Body of pancreas (tissue), 4 donors: Measurements from ENCODE around the gene AKAP13. TPM values are rescaled to one million over a fixed set of nuclear protein-coding genes. Genes with fewer than 3 reads are reported as not detected.

Experiments
- ATAC-seq: fragments of 150-250 bp; one replicate; pipeline ENCODE4 v1.9.1; 2016
- DNase-seq, 4 donors: peaks; one replicate each; pipeline ENCODE4 v3.0.0-alpha.2; 2019
- H3K27ac ChIP-seq, 4 donors: fragments of 200-600 bp; sonication (generic); 1 replicate in 3 of 4; 2 replicates in 1 of 4; pipeline versions ENCODE4 v1.5.1 to v1.6.1; 2016 to 2019; ENCODE audit warnings: mild to moderate bottlenecking in 1 of 4, mixed read lengths in 1 of 4, moderate library complexity in 1 of 4
- H3K27me3 ChIP-seq, 2 donors: fragments of 200-600 bp; sonication (generic); one replicate each; pipeline ENCODE4 v1.6.0; 2016; ENCODE audit warnings: mild to moderate bottlenecking in 1 of 2
- H3K36me3 ChIP-seq, 2 donors: fragments of 200-600 bp; sonication (generic); replicated peaks in 1 of 2; 2 replicates each; pipeline ENCODE4 v1.5.1; 2016; ENCODE audit warnings: low read depth in 2 of 2; ENCODE audit not compliant: insufficient read depth in 1 of 2
- H3K4me1 ChIP-seq: fragments of 200-600 bp; sonication (generic); one replicate; pipeline ENCODE4 v1.6.0; 2016
- H3K4me3 ChIP-seq, 2 donors: fragments of 200-600 bp; sonication (generic); 1 replicate in 1 of 2; 2 replicates in 1 of 2; pipeline ENCODE4 v1.5.1; 2016 to 2019
- H3K9me3 ChIP-seq, 3 donors: fragments of 200-600 bp; sonication (generic); 1 replicate in 2 of 3; 2 replicates in 1 of 3; pipeline ENCODE4 v1.5.1; 2016
- POLR2A ChIP-seq, 3 donors: fragments of 450-650 bp; IDR thresholded peaks; one replicate each; pipeline ENCODE4 v1.6.1; 2016; ENCODE audit warnings: antibody characterized with exemption in 3 of 3, mild to moderate bottlenecking in 2 of 3
- WGBS, 2 donors: methylation state at CpG; one replicate each; pipeline ENCODE4 v1.1.5; 2017; 5-methylcytosine and 5-hydroxymethylcytosine counted together
- intact Hi-C: fragments of 100-400 bp; cut with DNase I; formaldehyde crosslinking; loops from one replicate; pipeline ENCODE4 v1.15.1; 2023
- total RNA-seq, 2 donors: library from RNA; depleted of rRNA; stranded (reverse); fragments of >200 nt; gene quantifications; one replicate each; pipeline ENCODE4 v1.1.0, GENCODE V29; 2016
- TF ChIP-seq, protein P1 (sequence below), 7 experiments: fragments of 450-650 bp in 4 of 7; fragments of 200-600 bp in 3 of 7; sonication (generic) in 3 of 7; IDR thresholded peaks; one replicate each; pipeline ENCODE4 v1.5.1; 2016 to 2019; ENCODE audit warnings: antibody characterized with exemption in 7 of 7

Gene AKAP13
- total RNA-seq, 2 donors from 2014 or later: 102 to 160 TPM

DNA sequence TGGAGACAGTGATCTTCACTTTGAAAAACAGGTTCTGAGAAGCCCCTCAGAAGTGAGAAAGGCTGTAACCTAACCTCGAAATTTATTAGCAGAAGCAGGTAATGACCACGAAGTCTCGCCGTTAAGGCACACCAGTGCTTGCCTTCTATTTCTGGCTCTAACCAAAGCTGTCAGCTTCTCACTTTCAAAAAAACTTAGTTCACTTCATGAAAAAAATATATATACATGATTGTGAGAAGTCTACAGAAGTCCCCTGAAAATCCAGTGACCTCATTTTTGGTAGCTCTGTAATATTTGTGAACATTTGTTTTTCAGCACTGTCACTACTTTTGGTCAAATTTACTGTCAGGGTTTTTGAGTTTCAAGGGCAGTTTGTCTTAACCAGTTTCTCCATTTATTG, 19.1 kb upstream of the AKAP13 start:
- TF ChIP-seq POLR2A (IDR thresholded peaks at IDR 0.05): no peak
- TF ChIP-seq, protein P1, sequence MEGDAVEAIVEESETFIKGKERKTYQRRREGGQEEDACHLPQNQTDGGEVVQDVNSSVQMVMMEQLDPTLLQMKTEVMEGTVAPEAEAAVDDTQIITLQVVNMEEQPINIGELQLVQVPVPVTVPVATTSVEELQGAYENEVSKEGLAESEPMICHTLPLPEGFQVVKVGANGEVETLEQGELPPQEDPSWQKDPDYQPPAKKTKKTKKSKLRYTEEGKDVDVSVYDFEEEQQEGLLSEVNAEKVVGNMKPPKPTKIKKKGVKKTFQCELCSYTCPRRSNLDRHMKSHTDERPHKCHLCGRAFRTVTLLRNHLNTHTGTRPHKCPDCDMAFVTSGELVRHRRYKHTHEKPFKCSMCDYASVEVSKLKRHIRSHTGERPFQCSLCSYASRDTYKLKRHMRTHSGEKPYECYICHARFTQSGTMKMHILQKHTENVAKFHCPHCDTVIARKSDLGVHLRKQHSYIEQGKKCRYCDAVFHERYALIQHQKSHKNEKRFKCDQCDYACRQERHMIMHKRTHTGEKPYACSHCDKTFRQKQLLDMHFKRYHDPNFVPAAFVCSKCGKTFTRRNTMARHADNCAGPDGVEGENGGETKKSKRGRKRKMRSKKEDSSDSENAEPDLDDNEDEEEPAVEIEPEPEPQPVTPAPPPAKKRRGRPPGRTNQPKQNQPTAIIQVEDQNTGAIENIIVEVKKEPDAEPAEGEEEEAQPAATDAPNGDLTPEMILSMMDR (IDR thresholded peaks at IDR 0.05): no peak
- 67 to 75% methylated on average over 4 of the region's 4 CpGs for whole genome bisulfite sequencing, 2 donors

DNA sequence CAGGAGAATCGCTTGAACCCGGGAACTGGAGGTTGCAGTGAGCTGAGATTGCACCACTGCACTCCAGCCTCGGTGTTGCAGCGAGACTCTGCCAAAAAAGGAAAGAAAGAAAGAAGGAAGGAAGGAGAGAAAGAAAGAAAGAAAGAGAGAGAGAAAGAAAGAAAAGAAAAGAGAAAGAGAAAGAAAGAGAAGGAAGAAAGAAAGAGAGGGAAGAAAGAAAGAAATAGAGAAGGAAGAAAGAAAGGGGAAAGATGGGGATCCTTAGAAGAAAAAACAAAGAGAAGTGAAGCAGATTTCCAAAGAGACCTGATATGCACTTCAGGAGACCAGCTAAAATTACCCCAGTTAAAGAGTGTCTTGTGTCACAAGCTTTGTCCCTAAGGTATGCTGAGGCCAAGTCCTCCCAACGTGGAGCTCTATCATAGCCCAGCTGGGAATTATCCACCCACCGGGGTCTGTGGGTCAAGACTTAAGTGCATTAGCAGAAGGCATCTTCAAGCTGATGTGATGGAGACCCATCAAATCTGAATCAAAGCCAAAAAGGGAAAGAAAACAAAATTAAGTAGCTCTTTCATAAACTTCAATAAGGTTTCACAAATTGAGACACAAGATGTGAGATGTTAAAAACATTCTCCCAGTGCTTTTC, 17.8 kb upstream of the AKAP13 start:
- Histone ChIP-seq H3K4me1 (peaks cover 5% of the 10 kb centered on the region), H3K27me3 (no peaks in the 10 kb centered on the region), H3K9me3 (no peaks in the 10 kb centered on the region), H3K27ac (no peak overlapping the region), H3K4me3 (no peak overlapping the region), H3K36me3 (no peaks in the 10 kb centered on the region)
- no peak for TF ChIP-seq POLR2A (IDR thresholded peaks at IDR 0.05)
- TF ChIP-seq, protein P1 (IDR thresholded peaks at IDR 0.05): no peak
- intact Hi-C loops: no loop called here
- no peak for DNase-seq
- ATAC-seq: no peak
- 77 to 87% methylated on average over 6 of the region's 6 CpGs for WGBS, 2 donors

More for the DNA sequence above, 19.1 kb upstream of the AKAP13 start:
- ATAC-seq (no peak), DNase-seq (no peak)
- Histone ChIP-seq H3K4me1 (peaks cover 8% of the 10 kb centered on the region), H3K4me3 (no peak overlapping the region), H3K36me3 (no peaks in the 10 kb centered on the region), H3K27ac (no peak overlapping the region), H3K9me3 (no peaks in the 10 kb centered on the region), H3K27me3 (no peaks in the 10 kb centered on the region)
- intact Hi-C loops: no loop called here

- H3K27me3 ChIP-seq: no peaks in the 10 kb centered on the region
- DNase-seq (no peak), ATAC-seq (no peak)
- no peaks in the 10 kb centered on the region for H3K4me1 ChIP-seq
- TF ChIP-seq, protein P1 (IDR thresholded peaks at IDR 0.05): no peak
- TF ChIP-seq POLR2A (IDR thresholded peaks at IDR 0.05): no peak
- no peaks in the 10 kb centered on the region for H3K9me3 ChIP-seq
- no peak overlapping the region for H3K27ac ChIP-seq
- WGBS, 2 donors: 93 to 96% methylated on average over 2 of the region's 2 CpGs
- H3K36me3 ChIP-seq: no peaks in the 10 kb centered on the region
- intact Hi-C loops: no loop called here
- no peak overlapping the region for H3K4me3 ChIP-seq
These were observed 14.4 kb upstream of the AKAP13 start for GRCh38 chr15:85365980-85366379.

DNA sequence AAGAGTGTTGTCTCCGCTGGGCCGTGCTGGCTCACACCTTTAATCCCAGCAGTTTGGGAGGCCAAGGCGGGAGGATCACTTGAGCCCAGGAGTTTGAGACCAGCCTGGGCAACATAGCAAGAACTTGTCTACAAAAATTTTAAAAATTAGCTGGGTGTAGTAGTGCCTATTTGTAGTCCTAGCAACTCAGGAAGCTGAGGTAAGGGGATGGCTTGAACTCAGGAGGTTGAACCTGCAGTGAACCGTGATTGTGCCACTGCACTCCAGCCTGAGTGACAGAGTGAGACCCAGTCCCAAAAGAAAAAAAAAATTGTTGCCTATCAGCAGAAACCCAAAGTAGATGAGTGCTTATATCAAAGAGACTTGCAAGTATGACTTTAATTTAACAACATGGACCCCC, 12.7 kb upstream of the AKAP13 start:
- intact Hi-C loops: no loop called here
- Histone ChIP-seq H3K36me3 (no peaks in the 10 kb centered on the region), H3K9me3 (no peaks in the 10 kb centered on the region), H3K4me3 (no peak overlapping the region), H3K4me1 (no peaks in the 10 kb centered on the region), H3K27ac (no peak overlapping the region), H3K27me3 (no peaks in the 10 kb centered on the region)
- 62 to 84% methylated on average over 4 of the region's 4 CpGs for WGBS, 2 donors
- TF ChIP-seq, protein P1 (IDR thresholded peaks at IDR 0.05): no peak
- DNase-seq: no peak
- no peak for ATAC-seq

- H3K27me3 ChIP-seq: no peaks in the 10 kb centered on the region
- no peaks in the 10 kb centered on the region for H3K36me3 ChIP-seq
- no peak overlapping the region for H3K27ac ChIP-seq
- no peaks in the 10 kb centered on the region for H3K9me3 ChIP-seq
- H3K4me1 ChIP-seq: no peaks in the 10 kb centered on the region
- H3K4me3 ChIP-seq: no peak overlapping the region
- DNase-seq: no peak
- TF ChIP-seq, protein P1 (IDR thresholded peaks at IDR 0.05): no peak
- no peak for TF ChIP-seq POLR2A (IDR thresholded peaks at IDR 0.05)
- intact Hi-C loops: no loop called here
- no peak for ATAC-seq
- 65 to 74% methylated on average over 4 of the region's 4 CpGs for WGBS, 2 donors
These were observed 5.6 kb upstream of the AKAP13 start for GRCh38 chr15:85374831-85375230.
